H1 (cell line): ENCODE measurements around the gene ZBTB40. TPM values are rescaled to one million over a fixed set of nuclear protein-coding genes. Genes with fewer than 3 reads are reported as not detected.

Experiments
- CTCF ChIA-PET: fragments of 300-600 bp; sonication (Branson Sonifier 250); formaldehyde crosslinking; loops from one replicate; lab custom pipeline; 2021; ENCODE audit not compliant: partially characterized antibody; lab: Charles Lee
- POLR2A ChIA-PET: fragments of 300-600 bp; sonication (Branson Sonifier 250); formaldehyde crosslinking; loops from one replicate; lab custom pipeline; 2021; ENCODE audit warnings: inconsistent platforms; ENCODE audit not compliant: partially characterized antibody; lab: Charles Lee
- DNase-seq, 2 experiments: peaks; one replicate each; pipeline versions ENCODE4 v3.0.0 to v3.0.0-alpha.2; 2010 to 2022; ENCODE audit warnings: low spot score in 2 of 2, low read depth in 1 of 2, mixed read lengths in 1 of 2
- FAIRE-seq: peaks from 2 replicates; lab custom pipeline; 2011; peaks lifted over from hg19 to GRCh38; lab: Jason Lieb, UNC
- H2AFZ ChIP-seq: 2 replicates; pipeline ENCODE4 v1.8.1; 2012; ENCODE audit warnings: low read length, inconsistent platforms
- H2AK5ac ChIP-seq: 2 replicates; pipeline ENCODE4 v1.6.1; 2013; ENCODE audit warnings: low read depth, low read length
- H2BK120ac ChIP-seq: replicated peaks from 2 replicates; pipeline ENCODE3; 2013; ENCODE audit warnings: low read depth, low read length, inconsistent platforms
- H2BK12ac ChIP-seq: 2 replicates; pipeline ENCODE4 v1.6.1; 2013; ENCODE audit warnings: low read depth, low read length
- H2BK15ac ChIP-seq: 2 replicates; pipeline ENCODE4 v1.6.1; 2013; ENCODE audit warnings: low read length
- H2BK20ac ChIP-seq: 2 replicates; pipeline ENCODE4 v1.6.1; 2013; ENCODE audit warnings: low read length
- H2BK5ac ChIP-seq: 2 replicates; pipeline ENCODE4 v1.6.1; 2013; ENCODE audit warnings: low read depth, low read length
- H3K14ac ChIP-seq: 2 replicates; pipeline ENCODE4 v1.6.1; 2013; ENCODE audit warnings: inconsistent platforms; ENCODE audit not compliant: insufficient read length
- H3K18ac ChIP-seq: 2 replicates; pipeline ENCODE4 v1.6.1; 2013; ENCODE audit warnings: low read length; ENCODE audit errors: extremely low read depth
- H3K23ac ChIP-seq: 2 replicates; pipeline ENCODE4 v1.6.1; 2013; ENCODE audit warnings: inconsistent platforms; ENCODE audit not compliant: insufficient read length
- H3K23me2 ChIP-seq: 2 replicates; pipeline ENCODE4 v1.6.1; 2013; ENCODE audit warnings: low read depth, low read length
- H3K27ac ChIP-seq: 2 replicates; pipeline ENCODE4 v1.6.1; 2011; ENCODE audit warnings: low read depth, low read length, inconsistent platforms
- H3K27me3 ChIP-seq, 4 experiments: replicated peaks in 1 of 4; 1 replicate in 1 of 4; 2 replicates in 3 of 4; pipeline versions ENCODE4 v1.6.1 to v1.8.1; 2011 to 2013; ENCODE audit warnings: low read length in 3 of 4, mild to moderate bottlenecking in 3 of 4, inconsistent platforms in 2 of 4, mixed read lengths in 2 of 4, moderate library complexity in 1 of 4; ENCODE audit not compliant: control insufficient read depth in 3 of 4, insufficient read depth in 3 of 4; ENCODE audit errors: extremely low read depth in 1 of 4
- H3K36me3 ChIP-seq, 4 experiments: 2 replicates each; pipeline versions ENCODE4 v1.6.1 to v1.8.1; 2011 to 2013; ENCODE audit warnings: mild to moderate bottlenecking in 4 of 4, low read length in 3 of 4, moderate library complexity in 2 of 4, control low read depth in 1 of 4, inconsistent platforms in 1 of 4; ENCODE audit not compliant: insufficient read depth in 4 of 4, control insufficient read depth in 2 of 4
- H3K4ac ChIP-seq: replicated peaks from 2 replicates; pipeline ENCODE3; 2013; ENCODE audit warnings: low read length, low read depth, mixed read lengths, inconsistent platforms; ENCODE audit not compliant: insufficient read length
- H3K4me1 ChIP-seq, 4 experiments: replicated peaks in 1 of 4; 1 replicate in 1 of 4; 2 replicates in 3 of 4; pipeline versions ENCODE4 v1.6.1 to v1.8.1; 2011 to 2013; ENCODE audit warnings: low read length in 3 of 4, inconsistent platforms in 2 of 4, mixed read lengths in 1 of 4; ENCODE audit not compliant: insufficient read depth in 4 of 4, control insufficient read depth in 3 of 4
- H3K4me2 ChIP-seq, 2 experiments: 2 replicates each; pipeline versions ENCODE4 v1.6.1 to v1.8.1; 2011 to 2013; ENCODE audit warnings: low read depth in 2 of 2, low read length in 2 of 2, control low read depth in 1 of 2, inconsistent platforms in 1 of 2, mild to moderate bottlenecking in 1 of 2; ENCODE audit not compliant: insufficient read depth in 1 of 2
- H3K4me3 ChIP-seq, 4 experiments: fragments of 200-600, 300-600 bp in 1 of 4; sonication (generic), shearing (Covaris generic), sonication (Bioruptor Twin) in 1 of 4; 2 replicates each; pipeline versions ENCODE4 v1.5.1 to v1.8.1; 2011 to 2016; ENCODE audit warnings: low read length in 4 of 4, low read depth in 3 of 4, control low read depth in 2 of 4, inconsistent platforms in 2 of 4, mild to moderate bottlenecking in 2 of 4, mixed read lengths in 1 of 4, moderate library complexity in 1 of 4; ENCODE audit not compliant: insufficient read depth in 2 of 4; ENCODE audit errors: extremely low read depth in 1 of 4
- H3K56ac ChIP-seq: replicated peaks from 2 replicates; pipeline ENCODE3; 2013; ENCODE audit warnings: low read depth, mild to moderate bottlenecking, mixed read lengths, low read length, inconsistent platforms; ENCODE audit not compliant: insufficient read length
- H3K79me1 ChIP-seq: 2 replicates; pipeline ENCODE4 v1.6.1; 2013; ENCODE audit warnings: low read depth, low read length, control low read depth
- H3K79me2 ChIP-seq, 2 experiments: 2 replicates each; pipeline versions ENCODE4 v1.6.1 to v1.8.1; 2012 to 2013; ENCODE audit warnings: low read length in 2 of 2, mild to moderate bottlenecking in 2 of 2, inconsistent platforms in 1 of 2; ENCODE audit not compliant: insufficient read depth in 2 of 2, control insufficient read depth in 1 of 2
- H3K9ac ChIP-seq, 4 experiments: replicated peaks in 1 of 4; 1 replicate in 1 of 4; 2 replicates in 3 of 4; pipeline versions ENCODE4 v1.6.1 to v1.8.1; 2011 to 2013; ENCODE audit warnings: low read depth in 3 of 4, low read length in 3 of 4, control low read depth in 2 of 4, mild to moderate bottlenecking in 2 of 4, moderate library complexity in 2 of 4, inconsistent platforms in 1 of 4; ENCODE audit errors: extremely low read depth in 1 of 4
- H3K9me3 ChIP-seq, 2 experiments: 2 replicates each; pipeline versions ENCODE4 v1.6.1 to v1.8.1; 2012 to 2013; ENCODE audit warnings: mild to moderate bottlenecking in 2 of 2, moderate library complexity in 2 of 2, control low read depth in 1 of 2, inconsistent platforms in 1 of 2, low read depth in 1 of 2, low read length in 1 of 2, mixed read lengths in 1 of 2; ENCODE audit not compliant: insufficient read depth in 2 of 2
- H4K20me1 ChIP-seq, 2 experiments: replicated peaks in 1 of 2; 2 replicates each; pipeline versions ENCODE3 to v1.8.1; 2011 to 2013; ENCODE audit warnings: inconsistent platforms in 2 of 2, low read length in 2 of 2, mild to moderate bottlenecking in 1 of 2; ENCODE audit not compliant: insufficient read depth in 2 of 2, control insufficient read depth in 1 of 2
- H4K5ac ChIP-seq: 2 replicates; pipeline ENCODE4 v1.6.1; 2013; ENCODE audit warnings: low read length, low read depth, mixed read lengths, inconsistent platforms; ENCODE audit not compliant: insufficient read length
- H4K8ac ChIP-seq: 2 replicates; pipeline ENCODE4 v1.8.0; 2013; ENCODE audit warnings: mild to moderate bottlenecking, moderate library complexity, low read length, inconsistent platforms; ENCODE audit not compliant: insufficient read depth; ENCODE audit errors: extremely low read depth
- H4K91ac ChIP-seq: replicated peaks from 2 replicates; pipeline ENCODE3; 2013; ENCODE audit warnings: low read length, mixed read lengths, inconsistent platforms; ENCODE audit not compliant: insufficient read length
- BCL11A ChIP-seq, 2 experiments: IDR thresholded peaks; one replicate each; pipeline ENCODE4 v1.6.1; 2011; ENCODE audit warnings: low read depth in 2 of 2, low read length in 2 of 2, mild to moderate bottlenecking in 2 of 2
- CTCF ChIP-seq, 3 experiments: IDR thresholded peaks; 1 replicate in 2 of 3; 2 replicates in 1 of 3; pipeline versions ENCODE4 v1.5.1 to v1.6.1; 2011; ENCODE audit warnings: low read length in 3 of 3, mild to moderate bottlenecking in 3 of 3, inconsistent platforms in 2 of 3, low read depth in 1 of 3, moderate library complexity in 1 of 3; ENCODE audit not compliant: insufficient read depth in 1 of 3; ENCODE audit errors: control extremely low read depth in 1 of 3
- HDAC6 ChIP-seq: IDR thresholded peaks from one replicate; pipeline ENCODE4 v1.7.1; 2012; ENCODE audit warnings: low read depth, mild to moderate bottlenecking, inconsistent platforms, low read length, moderate library complexity
- RAD21 ChIP-seq, 2 experiments: IDR thresholded peaks in 1 of 2; conservative IDR thresholded peaks in 1 of 2; 2 replicates each; pipeline ENCODE4 v1.6.1; 2011; ENCODE audit warnings: low read depth in 2 of 2, low read length in 2 of 2, improper control_type of control experiment in 1 of 2, inconsistent platforms in 1 of 2, mild to moderate bottlenecking in 1 of 2, moderate library complexity in 1 of 2
- RFX5 ChIP-seq: IDR thresholded peaks from 2 replicates; pipeline ENCODE4 v1.6.1; 2011; ENCODE audit warnings: low read depth, low read length, improper control_type of control experiment, borderline replicate concordance
- RXRA ChIP-seq: IDR thresholded peaks from 2 replicates; pipeline ENCODE4 v1.6.1; 2011; ENCODE audit warnings: low read depth, mild to moderate bottlenecking, low read length, moderate library complexity; ENCODE audit not compliant: insufficient read depth
- USF2 ChIP-seq: IDR thresholded peaks from 2 replicates; pipeline ENCODE4 v1.6.1; 2011; ENCODE audit warnings: low read length, improper control_type of control experiment
- WGBS, 2 experiments: shearing (Covaris generic) in 1 of 2; methylation state at CpG; one replicate each; pipeline versions ENCODE4 v1.1.6 to v1.1.7; 2013 to 2015; ENCODE audit warnings: low lambda C conversion rate in 2 of 2, mixed read lengths in 2 of 2, inconsistent platforms in 1 of 2, low coverage in 1 of 2, missing lambda C conversion rate in 1 of 2; ENCODE audit not compliant: insufficient replicate concordance in 2 of 2, insufficient coverage in 1 of 2, insufficient read length in 1 of 2; ENCODE audit errors: extremely low coverage in 1 of 2, missing lambda C conversion rate in 1 of 2; 5-methylcytosine and 5-hydroxymethylcytosine counted together
- polyA plus RNA-seq, 7 experiments: library from polyadenylated mRNA; depleted of rRNA in 3 of 7; stranded (reverse) in 5 of 7; unstranded in 2 of 7; fragments of >200 nt in 5 of 7; fragments of 200-250 nt in 2 of 7; gene quantifications; 1 replicate in 5 of 7; 2 replicates in 1 of 7; 4 replicates in 1 of 7; pipeline versions ENCODE4 v1.2.1 to v1.2.3, GENCODE V29; 2011 to 2013; ENCODE audit warnings: missing spikeins in 2 of 7, mixed read lengths in 2 of 7
- total RNA-seq: library from RNA; stranded (reverse); fragmentation: NEBNext Ultra II Directional; extraction: Animal tissue kit (Norgen Biotek cat#: 25700); gene quantifications from 2 replicates; pipeline ENCODE4 v1.2.1, GENCODE V29; 2021

The ZBTB40 gene
- total and polyA plus RNA-seq, 2 of the 8 experiments (the other 6 are each of a cell fraction or from before 2014, with no cell fraction given) = 3.1 to 19.3 TPM

GRCh38 chr1:22442212-22442894, 9.3 kb upstream of the ZBTB40 start:
- Histone ChIP-seq H2BK120ac (no peak overlapping the region), H3K4me3 (no peak overlapping the region; a peak in 1 of 8 replicates), H2AK5ac (no peak overlapping the region), H4K20me1 (no peaks in the 10 kb centered on the region), H2AFZ (no peak overlapping the region), H3K27ac (no peak overlapping the region), H2BK5ac (no peak overlapping the region), H2BK20ac (0 out of 2 replicates have a peak overlapping the region, but pooled peaks have one; percentile 21), H3K18ac (no peak overlapping the region), H2BK12ac (no peak overlapping the region), H3K79me2 (no peaks in the 10 kb centered on the region), H3K23ac (no peak overlapping the region), H4K8ac (0 out of 2 replicates have a peak overlapping the region, but pooled peaks have one; percentile 5), H3K4me1 (peaks cover 2 to 11% (median 7%) of the 10 kb centered on the region in 4 experiments; a peak in 6 of 7 replicates), H3K9ac (no peak overlapping the region), H4K5ac (peak overlapping the region; percentile 72), H4K91ac (peak overlapping the region; percentile 15), H3K23me2 (no peaks in the 10 kb centered on the region), H3K36me3 (no peaks in the 10 kb centered on the region), H3K79me1 (no peaks in the 10 kb centered on the region), H3K27me3 (no peaks in the 10 kb centered on the region), H3K56ac (no peak overlapping the region), H3K4ac (peak overlapping the region; percentile 78), H2BK15ac (no peak overlapping the region), H3K14ac (no peak overlapping the region), H3K9me3 (peaks cover 0 to 3% of the 10 kb centered on the region in 2 experiments; a peak in 2 of 4 replicates), H3K4me2 (peak overlapping the region; percentile 21 to 50)
- DNase-seq (no peak), FAIRE-seq (no peak)
- WGBS, 2 experiments = 55% methylated on average over 5 of the region's 5 CpGs; no CpG with 5 or more reads in 1 of the 2 experiments
- ChIA-PET CTCF (interaction anchor here (0.8 to 1.6 kb wide), 6 partner anchors 12 to 200 kb away, joined by 3 to 6 read pairs (median 4); no protein-coding TSS in a partner anchor), POLR2A (interaction anchor here (2.1 kb wide), 1 partner anchor 10 kb away, joined by 6 read pairs; the partner anchor contains the start of gene ZBTB40)
- peak in 1 of 3 experiments; percentile 6; a peak in 1 of 4 replicates for TF ChIP-seq CTCF (IDR thresholded peaks at IDR 0.05; ENCODE audit: control extremely low read depth in 1 of 3, insufficient read depth in 1 of 3, low read depth in 1 of 3, low read length in 3 of 3)
- TF ChIP-seq USF2 = no peak
- TF ChIP-seq BCL11A (IDR thresholded peaks at IDR 0.05; ENCODE audit: low read depth in 2 of 2, low read length in 2 of 2) = no peak
- no peak for TF ChIP-seq HDAC6
- 0 out of 2 replicates have a peak, but pooled peaks have one; percentile 70 for TF ChIP-seq RXRA
- TF ChIP-seq RAD21 (IDR thresholded peaks at IDR 0.05 in 1 of 2, conservative IDR thresholded peaks at IDR 0.05 in 1 of 2; ENCODE audit: low read depth in 2 of 2, low read length in 2 of 2) = peak in 1 of 2 experiments; percentile 17; a peak in 1 of 4 replicates
- TF ChIP-seq RFX5 = no peak
